ENCODE results near the gene CDKN1A.

CDKN1A gene

GRCh38 chr6:36677059-36677749, 1.3 kb upstream of the CDKN1A start:
- no peak for DNase-seq (ENCODE audit: low spot score)

- DNase-seq (ENCODE audit: low spot score): no peak
These were observed 594 bp upstream of the CDKN1A start for GRCh38 chr6:36677753-36678487.

- DNase-seq (ENCODE audit: low spot score): no peak
These were observed 724 bp downstream of the CDKN1A start for GRCh38 chr6:36679043-36679833.

- DNase-seq (ENCODE audit: low spot score): no peak
These were observed 4.0 kb downstream of the CDKN1A start for GRCh38 chr6:36682328-36683144.

- DNase-seq (ENCODE audit: low spot score): no peak
These were observed 4.7 kb downstream of the CDKN1A start for GRCh38 chr6:36683145-36683655.

- DNase-seq (ENCODE audit: low spot score): no peak
These were observed 5.3 kb downstream of the CDKN1A start for GRCh38 chr6:36683656-36684446.

GRCh38 chr6:36684447-36684812, 5.9 kb downstream of the CDKN1A start:
- DNase-seq (ENCODE audit: low spot score): no peak

- DNase-seq (ENCODE audit: low spot score): no peak
These were observed 6.8 kb downstream of the CDKN1A start for GRCh38 chr6:36685166-36685924.

GRCh38 chr6:36685926-36686667, 7.6 kb downstream of the CDKN1A start:
- DNase-seq (ENCODE audit: low spot score): no peak

- DNase-seq (ENCODE audit: low spot score): no peak
These were observed 8.4 kb downstream of the CDKN1A start for GRCh38 chr6:36686668-36687513.

GRCh38 chr6:36688063-36688738, 9.7 kb downstream of the CDKN1A start:
- DNase-seq (ENCODE audit: low spot score): no peak

- no peak for DNase-seq (ENCODE audit: low spot score)
These were observed 10.2 kb downstream of the CDKN1A start for GRCh38 chr6:36688739-36689075.

- no peak for DNase-seq (ENCODE audit: low spot score)
These were observed 12.5 kb downstream of the CDKN1A start for GRCh38 chr6:36691011-36691410.

- no peak for DNase-seq (ENCODE audit: low spot score)
These were observed 13.1 kb downstream of the CDKN1A start for GRCh38 chr6:36691612-36692011.

GRCh38 chr6:36692220-36692619, 13.7 kb downstream of the CDKN1A start:
- DNase-seq (ENCODE audit: low spot score): no peak

- no peak for DNase-seq (ENCODE audit: low spot score)
These were observed 14.6 kb downstream of the CDKN1A start for GRCh38 chr6:36692861-36693702.

GRCh38 chr6:36694616-36695015, 16.1 kb downstream of the CDKN1A start:
- no peak for DNase-seq (ENCODE audit: low spot score)

Data from pons (tissue), 1 donor.